ENCODE data around the gene AUP1. TPM values are rescaled to one million over a fixed set of nuclear protein-coding genes. Genes with fewer than 3 reads are reported as not detected.

The AUP1 gene
- total RNA-seq, 4 donors from 2014 or later: 96.9 to 109 (median 102) TPM

DNA sequence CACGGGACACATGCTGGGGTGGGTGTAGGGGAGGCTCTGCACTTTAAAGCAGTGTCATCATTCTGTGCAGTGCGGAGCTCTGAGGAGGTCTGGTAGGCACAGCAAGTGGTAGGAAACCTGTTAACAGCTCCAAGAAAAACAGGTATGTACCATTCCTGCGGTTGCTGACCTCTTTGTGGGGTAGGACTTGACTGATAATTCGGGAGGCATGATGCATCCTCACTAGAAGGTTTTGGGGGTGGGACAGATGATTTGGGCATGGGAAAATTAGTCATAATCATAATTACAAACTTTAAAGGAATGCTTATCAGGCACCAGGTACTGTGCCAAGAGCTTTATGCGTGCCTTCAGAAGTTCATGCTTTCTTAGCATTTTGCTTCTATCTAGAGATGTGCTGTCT lies 34.7 kb upstream of the AUP1 start:
- TF ChIP-seq, protein P1, sequence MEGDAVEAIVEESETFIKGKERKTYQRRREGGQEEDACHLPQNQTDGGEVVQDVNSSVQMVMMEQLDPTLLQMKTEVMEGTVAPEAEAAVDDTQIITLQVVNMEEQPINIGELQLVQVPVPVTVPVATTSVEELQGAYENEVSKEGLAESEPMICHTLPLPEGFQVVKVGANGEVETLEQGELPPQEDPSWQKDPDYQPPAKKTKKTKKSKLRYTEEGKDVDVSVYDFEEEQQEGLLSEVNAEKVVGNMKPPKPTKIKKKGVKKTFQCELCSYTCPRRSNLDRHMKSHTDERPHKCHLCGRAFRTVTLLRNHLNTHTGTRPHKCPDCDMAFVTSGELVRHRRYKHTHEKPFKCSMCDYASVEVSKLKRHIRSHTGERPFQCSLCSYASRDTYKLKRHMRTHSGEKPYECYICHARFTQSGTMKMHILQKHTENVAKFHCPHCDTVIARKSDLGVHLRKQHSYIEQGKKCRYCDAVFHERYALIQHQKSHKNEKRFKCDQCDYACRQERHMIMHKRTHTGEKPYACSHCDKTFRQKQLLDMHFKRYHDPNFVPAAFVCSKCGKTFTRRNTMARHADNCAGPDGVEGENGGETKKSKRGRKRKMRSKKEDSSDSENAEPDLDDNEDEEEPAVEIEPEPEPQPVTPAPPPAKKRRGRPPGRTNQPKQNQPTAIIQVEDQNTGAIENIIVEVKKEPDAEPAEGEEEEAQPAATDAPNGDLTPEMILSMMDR (IDR thresholded peaks at IDR 0.05; ENCODE audit: low read depth): no peak

DNA sequence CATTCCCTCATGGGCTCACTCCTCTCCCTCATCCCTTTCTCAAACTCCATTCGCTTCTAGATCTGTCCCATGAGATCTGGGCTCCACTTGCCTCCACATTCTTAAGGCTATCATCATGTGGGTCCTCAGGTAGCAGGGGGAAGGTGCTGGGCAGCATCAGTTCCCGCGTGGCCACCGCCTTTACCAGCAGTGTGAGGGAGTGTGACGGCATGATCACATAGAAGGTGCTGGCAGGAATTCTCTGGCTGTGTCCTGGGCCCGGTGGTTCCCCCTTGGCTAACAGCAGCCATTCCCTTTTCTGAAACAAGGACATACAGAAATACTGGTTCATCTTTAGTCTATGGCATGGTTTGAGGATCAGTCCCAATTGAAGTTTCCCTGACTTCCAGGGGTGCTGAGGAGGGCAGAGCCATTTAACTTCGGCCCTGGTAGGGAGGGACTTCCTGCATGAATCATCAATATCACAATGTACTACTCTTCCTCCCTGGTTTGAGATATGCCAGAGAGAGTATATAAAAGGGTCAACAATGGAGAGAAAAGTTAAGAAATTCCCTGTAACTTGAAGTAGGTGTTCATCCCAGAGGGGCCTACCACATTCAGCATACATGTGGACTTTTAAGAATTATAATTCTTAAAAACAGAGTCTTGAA lies 32.7 kb upstream of the AUP1 start:
- TF ChIP-seq, protein P1 (IDR thresholded peaks at IDR 0.05; ENCODE audit: low read depth): no peak

DNA sequence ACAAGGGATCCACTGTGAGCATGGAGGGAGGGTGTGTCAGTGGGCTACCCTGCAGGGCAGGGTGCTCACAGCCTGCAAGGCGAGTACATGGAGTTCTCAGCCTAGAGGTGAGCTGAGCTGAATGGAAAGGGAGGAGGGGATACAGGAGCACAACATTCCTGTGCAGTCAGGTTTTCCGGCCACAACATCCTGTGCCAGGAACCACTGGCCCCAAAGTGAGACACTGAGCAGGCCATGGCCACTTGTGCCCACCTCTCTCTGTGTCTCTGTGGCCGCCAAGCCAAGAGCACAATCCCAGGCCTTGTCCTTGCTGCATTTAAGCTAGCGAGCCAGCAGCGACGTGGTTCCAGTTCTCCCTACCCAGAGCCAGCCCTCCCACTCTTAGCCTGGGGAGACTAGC lies 31.1 kb upstream of the AUP1 start:
- TF ChIP-seq, protein P1 (IDR thresholded peaks at IDR 0.05; ENCODE audit: low read depth): no peak

DNA sequence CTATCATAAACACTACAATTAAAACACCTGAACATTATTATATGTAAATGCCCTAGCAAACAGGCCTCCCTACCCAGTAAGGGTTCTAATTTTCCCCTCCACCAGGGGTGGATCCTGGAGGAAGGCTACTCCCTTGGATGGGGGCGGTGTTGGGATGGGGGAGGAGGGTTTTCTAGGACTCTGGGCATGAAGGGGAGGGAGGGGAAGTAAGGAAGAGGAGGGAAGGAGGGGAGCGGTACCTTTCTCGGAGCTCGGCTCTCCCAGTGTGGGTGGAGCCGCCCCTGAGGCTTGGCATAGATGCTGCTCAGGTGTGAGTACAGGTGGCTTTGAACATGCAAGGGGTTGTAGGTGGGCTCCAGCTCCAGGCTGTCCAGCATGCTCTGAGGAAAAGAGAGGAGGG lies 30.4 kb upstream of the AUP1 start:
- TF ChIP-seq, protein P1 (IDR thresholded peaks at IDR 0.05; ENCODE audit: low read depth): no peak

DNA sequence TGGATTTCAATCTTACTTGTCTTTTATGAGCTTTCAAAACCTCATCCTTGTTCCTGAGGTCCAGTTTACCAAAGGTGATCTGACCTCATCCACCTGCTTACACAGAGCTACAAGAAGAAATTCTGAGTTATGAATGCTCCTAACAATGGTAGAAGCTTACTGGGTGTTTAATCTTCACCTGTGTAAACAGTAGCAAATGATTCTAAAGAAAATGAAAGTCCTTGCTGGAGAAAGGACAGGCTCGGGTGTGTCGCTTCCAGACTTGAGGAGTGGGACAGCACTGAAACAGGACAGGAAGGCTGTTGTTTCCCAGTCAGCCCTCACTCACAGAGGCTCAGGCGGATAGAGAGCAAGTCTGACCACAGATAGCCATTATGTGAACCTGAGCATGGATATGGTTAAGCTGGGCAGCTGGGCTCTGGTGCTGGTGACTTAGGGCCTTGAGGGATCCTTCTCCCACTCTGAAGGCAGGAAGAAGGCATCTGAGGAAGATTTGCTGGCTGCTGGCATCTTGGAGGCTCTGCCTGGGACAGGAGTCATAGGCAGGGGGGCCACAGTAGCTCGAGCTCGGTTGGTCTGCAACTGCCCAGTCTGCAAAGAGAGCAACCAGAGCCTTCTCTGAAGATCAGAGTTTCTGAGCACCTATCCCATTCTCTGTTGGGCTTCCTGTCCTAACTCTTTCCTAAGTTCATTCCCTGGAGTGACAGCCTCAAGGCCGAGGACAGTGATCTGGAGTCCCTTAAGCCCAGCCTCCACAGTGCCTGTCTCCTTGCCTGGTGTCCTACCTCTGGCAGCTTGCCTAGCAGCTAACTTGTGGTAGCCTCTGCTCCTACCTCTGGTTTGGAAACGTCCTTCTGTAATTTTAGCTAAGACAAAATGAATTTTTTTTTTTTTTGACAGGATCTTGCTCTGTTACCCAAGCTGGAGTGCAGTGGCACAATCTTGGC lies 29.1 kb upstream of the AUP1 start:
- TF ChIP-seq, protein P1 (IDR thresholded peaks at IDR 0.05; ENCODE audit: low read depth): no peak

DNA sequence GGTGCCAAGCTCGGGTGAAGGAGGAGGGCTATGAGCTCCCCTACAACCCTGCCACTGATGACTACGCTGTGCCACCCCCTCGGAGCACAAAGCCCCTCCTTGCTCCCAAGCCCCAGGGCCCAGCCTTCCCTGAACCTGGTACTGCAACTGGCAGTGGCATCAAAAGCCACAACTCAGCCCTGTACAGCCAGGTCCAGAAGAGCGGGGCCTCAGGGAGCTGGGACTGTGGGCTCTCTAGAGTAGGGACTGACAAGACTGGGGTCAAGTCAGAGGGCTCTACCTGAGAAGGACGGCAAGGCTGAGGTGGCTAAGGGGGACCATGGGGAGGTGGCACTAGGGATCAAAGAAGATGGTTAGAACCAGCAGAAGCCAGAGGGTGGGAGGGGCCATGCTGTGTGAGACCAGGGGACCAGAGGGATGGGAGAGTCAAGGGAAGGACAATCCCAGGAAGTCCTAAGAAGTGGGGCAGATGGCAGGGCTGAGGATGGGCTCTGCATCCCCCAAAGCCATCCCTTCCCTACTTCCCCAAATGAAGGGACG lies 27.4 kb upstream of the AUP1 start:
- TF ChIP-seq, protein P1 (IDR thresholded peaks at IDR 0.05; ENCODE audit: low read depth): no peak

DNA sequence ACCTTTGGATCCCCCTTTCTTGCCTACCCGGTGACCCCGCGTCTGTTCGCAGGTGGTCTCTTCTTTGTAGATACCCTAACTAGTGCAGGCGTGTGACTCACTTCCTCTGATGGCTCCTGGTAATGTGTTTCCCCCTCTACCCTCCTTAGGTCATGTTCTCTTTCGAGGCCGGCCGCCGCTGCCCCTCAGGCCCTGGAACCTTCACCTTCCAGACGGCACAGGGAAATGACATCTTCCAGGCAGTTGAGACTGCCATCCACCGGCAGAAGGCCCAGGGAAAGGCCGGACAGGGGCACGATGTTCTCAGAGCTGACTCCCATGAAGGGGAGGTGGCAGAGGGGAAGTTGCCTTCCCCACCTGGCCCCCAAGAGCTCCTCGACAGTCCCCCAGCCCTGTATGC lies 26.7 kb upstream of the AUP1 start:
- TF ChIP-seq, protein P1 (IDR thresholded peaks at IDR 0.05; ENCODE audit: low read depth): no peak
